ENCODE results near the gene WDR83. TPM values are rescaled to one million over a fixed set of nuclear protein-coding genes. Genes with fewer than 3 reads are reported as not detected.
"Not testable (repeated sequence)": the region's sequence is repeated elsewhere in the genome, so short reads cannot be mapped to it uniquely, and the experiment has no call there.

The WDR83 gene
- total RNA-seq (2014; rRNA removed; shearing (Covaris generic)), result 10.2 and 14.6 TPM in 2 replicates

DNA sequence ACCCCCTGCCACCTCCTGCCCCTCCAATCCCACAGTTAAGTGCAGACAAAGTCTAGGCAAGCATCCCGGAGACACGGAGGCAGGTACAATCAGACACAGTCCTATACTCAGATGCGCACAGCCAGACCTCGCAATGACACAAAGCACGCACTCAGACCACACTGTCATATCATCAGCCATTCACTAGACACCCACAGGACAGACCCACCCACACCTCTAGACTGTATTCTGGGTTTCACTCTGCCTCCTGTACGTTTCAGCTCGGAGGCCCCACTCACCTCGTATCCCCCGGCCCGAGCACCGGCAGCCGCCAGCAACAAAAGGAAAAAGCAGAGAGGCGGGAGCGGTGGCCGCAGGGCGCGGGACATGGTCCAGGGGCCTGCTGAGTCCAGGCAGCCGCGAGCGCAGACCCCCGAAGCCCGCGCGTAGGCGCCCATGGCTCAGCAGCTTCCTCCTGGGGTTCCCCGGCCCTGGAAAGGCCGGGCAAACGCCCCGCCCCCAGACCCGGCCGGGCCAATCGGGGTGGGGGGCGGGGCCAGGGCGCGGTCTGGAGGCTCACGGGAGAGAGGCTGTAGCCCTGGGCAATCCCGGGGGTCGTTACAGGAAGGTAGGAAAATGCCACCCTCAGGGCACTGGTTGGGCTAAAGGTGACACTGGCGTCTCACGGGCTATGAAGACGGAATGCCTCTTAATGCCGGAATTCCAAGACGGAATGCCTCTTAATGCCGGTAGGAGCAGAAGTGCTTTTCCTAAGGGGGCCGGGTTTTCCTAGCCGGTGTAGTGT lies at the start of gene WDR83, which contains the start of gene MAN2B1:
Gene WDR83 (plus strand): TSS at position 543 of the 784 bp plus-strand sequence. CDS start 2,984 bp downstream, outside the sequence.
Gene MAN2B1 (minus strand): TSS at position 478 of the 784 bp plus-strand sequence. CDS start 41 bp downstream, at position 437.
- DNase-seq (ENCODE audit: low read depth), result peak; percentile 68

- no peak for DNase-seq (ENCODE audit: low read depth)
Observed at GRCh38 chr19:12617646-12618045, 49.0 kb upstream of the WDR83 start.

- not testable (repeated sequence) for DNase-seq (ENCODE audit: low read depth)
Observed at GRCh38 chr19:12621253-12622024, 45.2 kb upstream of the WDR83 start.

DNA sequence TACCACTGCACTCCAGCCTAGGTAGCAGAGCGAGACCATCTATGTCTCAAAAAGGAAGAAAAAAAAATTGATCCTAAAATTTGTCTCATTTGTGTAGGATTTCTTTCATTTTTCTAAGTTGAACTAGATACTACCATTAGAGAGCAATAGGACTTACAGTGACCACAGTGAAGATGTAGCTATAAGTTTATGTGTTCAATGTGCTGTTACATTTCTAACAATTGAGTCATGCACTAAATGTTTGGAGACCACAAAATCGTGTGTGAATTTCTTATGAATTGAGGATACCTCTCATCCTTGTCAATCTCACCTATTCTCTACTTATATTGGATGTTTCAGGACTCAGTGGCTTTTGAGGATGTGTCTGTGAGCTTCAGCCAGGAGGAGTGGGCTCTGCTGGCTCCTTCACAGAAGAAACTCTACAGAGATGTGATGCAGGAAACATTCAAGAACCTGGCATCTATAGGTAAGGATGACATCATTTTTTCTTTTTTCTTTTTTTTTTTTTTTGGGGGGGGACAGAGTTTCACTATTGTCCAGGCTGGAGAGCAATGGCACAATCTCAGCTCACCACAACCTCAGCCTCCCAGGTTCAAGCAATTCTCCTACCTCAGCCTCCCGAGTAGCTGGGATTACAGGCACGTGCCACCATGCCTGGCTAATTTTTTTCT lies 43.1 kb upstream of the WDR83 start:
- no peak for DNase-seq (ENCODE audit: low read depth)

- DNase-seq (ENCODE audit: low read depth), result no peak
Observed at GRCh38 chr19:12626958-12627357, 39.6 kb upstream of the WDR83 start.

- DNase-seq (ENCODE audit: low read depth), result peak; percentile 27
Observed at GRCh38 chr19:12628040-12629022, 38.3 kb upstream of the WDR83 start.

DNA sequence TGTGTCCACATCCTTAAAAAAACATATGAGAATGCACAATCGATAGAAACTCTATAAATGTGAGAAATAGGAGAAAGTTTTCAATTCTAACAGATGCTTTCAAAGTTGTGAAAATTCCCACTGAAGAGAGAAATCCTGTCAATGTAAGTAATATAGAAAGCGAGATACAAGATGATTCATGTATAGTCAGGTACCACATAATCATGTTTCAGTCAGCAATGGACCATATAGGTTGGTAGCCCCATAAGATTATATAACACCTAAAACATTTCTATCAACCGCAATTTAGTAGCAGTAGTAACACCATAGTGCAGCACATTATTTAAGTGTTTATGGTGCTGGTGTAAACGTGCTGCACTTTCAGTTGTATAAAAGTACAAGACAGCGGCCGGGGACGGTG lies 37.4 kb upstream of the WDR83 start:
- DNase-seq (ENCODE audit: low read depth), result no peak

DNA sequence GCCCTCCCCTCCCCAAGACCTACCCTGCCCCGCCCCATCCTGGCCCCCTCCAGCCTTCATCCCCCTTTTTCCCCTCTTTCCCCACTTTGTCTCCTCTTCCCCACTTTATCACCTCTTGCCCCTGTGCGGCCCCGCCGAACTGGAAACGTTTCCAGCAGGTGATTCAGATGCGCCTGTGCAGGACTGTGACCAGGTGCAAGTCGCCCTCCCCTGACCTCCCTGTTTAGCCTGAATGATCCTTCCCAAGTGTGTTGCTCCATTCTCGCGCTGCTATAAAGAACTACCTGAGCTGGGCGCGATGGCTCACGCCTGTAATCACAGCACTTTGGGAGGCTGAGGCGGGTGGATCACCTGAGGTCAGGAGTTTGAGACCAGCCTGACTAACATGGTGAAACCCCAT lies 30.0 kb upstream of the WDR83 start:
- no peak for DNase-seq (ENCODE audit: low read depth)

DNA sequence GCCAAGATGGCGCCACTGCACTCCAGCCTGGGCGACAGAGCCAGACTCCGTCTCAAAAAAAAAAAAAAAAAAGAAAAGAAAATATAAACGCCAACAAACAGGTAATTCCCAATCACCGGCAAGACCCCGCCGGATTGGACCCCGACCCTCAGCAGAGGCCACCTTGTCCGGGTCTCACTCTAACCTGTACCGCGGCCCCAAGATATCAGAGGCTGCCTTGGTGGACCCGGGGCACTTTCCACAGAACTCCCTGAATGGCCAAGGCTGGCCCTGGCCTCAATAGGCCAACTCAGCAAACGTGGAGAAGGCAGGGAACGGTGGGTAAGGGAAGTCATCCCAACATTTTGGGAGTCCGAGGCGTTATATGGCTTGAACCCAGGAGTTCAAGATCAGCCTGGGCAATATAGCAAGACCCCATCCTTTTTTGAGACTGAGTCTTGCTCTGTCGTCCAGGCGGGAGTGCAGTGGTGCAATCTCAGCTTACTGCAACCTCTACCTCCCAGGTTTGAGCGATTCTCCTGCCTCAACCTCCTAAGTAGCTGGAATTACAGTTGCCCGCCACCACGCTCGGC lies 27.9 kb upstream of the WDR83 start:
- no peak for DNase-seq (ENCODE audit: low read depth)

DNA sequence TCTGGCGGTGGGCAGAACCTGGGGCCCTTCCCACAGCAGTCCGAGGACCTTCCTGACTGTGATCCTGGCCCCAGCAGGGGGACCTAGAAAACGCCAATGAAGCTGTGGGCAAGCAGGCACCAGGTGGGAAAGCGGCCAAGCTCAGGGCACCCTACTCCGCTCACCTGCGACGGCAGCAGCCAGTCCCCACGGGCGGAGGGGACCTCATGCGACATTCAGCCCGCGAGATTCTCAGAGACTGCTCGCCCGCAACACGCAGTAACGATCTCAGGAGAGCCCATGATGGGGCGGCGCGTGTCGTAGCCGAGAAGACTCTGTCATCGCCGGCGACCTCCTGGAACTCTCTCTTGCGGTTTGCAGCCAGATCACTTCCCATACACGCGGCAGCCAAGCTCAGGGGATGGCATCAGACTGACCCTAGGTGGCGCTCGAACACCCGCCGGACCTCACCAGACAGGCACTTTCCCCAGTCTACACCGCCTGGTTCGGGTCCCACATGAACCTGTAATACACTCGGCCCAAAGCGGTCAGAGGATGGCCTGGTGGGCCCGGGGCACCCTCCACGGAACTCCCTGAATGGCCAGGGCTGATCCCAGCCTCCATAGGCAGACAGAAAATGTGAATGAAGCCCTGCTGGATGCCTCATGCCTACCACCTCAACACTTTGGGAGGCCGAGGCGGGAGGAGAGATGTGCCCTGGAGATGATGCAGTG lies 26.6 kb upstream of the WDR83 start:
- peak; percentile 79 for DNase-seq (ENCODE audit: low read depth)

GRCh38 chr19:12641456-12641855 lies 25.2 kb upstream of the WDR83 start:
- no peak for DNase-seq (ENCODE audit: low read depth)

DNA sequence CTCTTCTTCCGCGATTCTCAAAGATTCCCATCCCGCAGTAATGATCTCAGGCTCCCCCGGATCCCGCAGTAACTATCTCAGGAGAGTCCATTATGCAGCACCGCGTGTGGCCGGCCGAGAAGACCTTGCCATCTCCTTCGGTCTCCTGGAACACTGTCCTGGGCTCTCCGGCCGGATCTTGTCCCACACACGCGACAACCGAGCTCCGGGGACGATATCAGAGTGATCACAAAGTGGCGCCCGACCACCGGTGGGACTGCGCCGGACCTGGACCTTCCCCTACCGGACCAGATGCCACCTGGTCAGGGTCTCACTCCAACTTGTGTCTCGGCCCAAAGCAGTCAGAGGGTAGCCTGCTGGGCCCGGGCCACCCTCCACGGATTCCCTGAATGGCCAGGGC lies 24.1 kb upstream of the WDR83 start:
- no peak for DNase-seq (ENCODE audit: low read depth)

GRCh38 chr19:12643716-12644115 lies 22.9 kb upstream of the WDR83 start:
- not testable (repeated sequence) for DNase-seq (ENCODE audit: low read depth)

GRCh38 chr19:12646551-12646950 lies 20.1 kb upstream of the WDR83 start:
- DNase-seq (ENCODE audit: low read depth), result no peak

DNA sequence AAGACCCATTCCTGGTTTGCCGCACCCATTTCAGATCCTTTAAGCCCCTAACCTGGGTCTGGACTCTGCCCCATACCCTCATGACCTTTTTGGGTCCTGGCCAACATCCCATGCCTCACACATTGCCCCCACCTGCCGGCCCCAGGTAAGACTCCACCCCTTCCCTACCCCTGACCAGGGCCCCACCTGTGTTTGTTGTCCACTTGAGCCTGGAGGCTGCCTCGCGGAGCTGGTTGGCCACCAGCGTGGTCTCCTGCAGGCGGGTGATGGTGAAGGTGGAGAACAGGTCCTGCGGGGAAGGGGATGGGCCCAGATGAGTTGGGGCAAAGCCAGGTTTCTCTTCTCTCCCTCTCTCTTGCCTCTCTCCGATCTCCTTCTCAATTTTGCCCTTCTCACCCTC lies 19.6 kb upstream of the WDR83 start:
- DNase-seq (ENCODE audit: low read depth), result no peak

DNA sequence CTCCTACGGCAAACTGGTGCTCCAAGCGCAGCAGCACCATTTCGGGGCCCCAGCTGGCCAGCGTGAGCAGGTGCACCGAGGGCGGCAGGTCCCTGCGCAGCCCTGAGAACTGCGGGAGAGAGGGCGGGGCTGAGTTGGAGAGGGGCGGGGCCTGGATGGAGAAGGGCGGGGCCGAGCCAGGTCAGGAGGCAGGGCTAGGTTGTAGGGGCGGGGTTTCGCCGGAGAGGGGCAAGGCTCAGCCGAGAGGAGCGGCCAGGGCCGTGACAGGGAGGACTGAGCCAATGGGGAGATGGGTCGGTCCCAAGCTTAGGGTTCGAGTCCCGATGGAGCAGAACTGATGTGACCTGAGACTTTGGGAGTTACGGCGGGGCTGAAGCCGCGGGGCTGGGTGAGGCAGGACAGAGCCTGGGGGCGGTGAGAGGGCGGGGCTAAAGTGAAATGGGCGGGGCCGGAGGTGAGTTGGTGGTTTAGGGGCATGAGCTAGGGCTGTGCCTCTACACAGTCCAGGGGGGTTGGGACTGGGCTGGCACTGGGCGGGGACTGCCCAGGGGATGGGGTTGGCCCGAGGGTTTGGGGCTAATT lies 19.0 kb upstream of the WDR83 start:
- peak; percentile 26 for DNase-seq (ENCODE audit: low read depth)

DNA sequence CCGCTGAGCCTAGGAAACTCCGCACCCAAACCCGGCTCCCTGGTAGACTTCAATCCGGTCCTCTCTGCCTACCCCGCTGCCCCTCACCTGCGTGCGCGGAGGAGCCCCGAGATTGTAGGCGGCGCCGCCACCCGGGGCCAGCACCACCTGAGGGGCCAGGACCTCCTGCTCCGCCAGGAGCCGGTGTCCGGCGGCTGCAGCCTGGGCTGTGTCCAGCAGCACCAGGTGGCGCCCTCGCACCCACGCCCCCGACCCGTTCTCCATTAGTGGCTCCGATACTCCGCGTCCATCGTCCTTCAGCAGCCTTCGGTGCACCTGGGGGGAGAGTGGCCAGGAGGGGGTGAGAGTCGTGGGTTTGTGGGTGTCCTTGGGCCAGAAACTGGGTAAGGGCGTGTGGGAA lies 18.5 kb upstream of the WDR83 start:
- no peak for DNase-seq (ENCODE audit: low read depth)

- DNase-seq (ENCODE audit: low read depth), result no peak
Observed at GRCh38 chr19:12649941-12650340, 16.7 kb upstream of the WDR83 start.

GRCh38 chr19:12652219-12652618 lies 14.4 kb upstream of the WDR83 start:
- DNase-seq (ENCODE audit: low read depth), result no peak

GRCh38 chr19:12655546-12655945 lies 11.1 kb upstream of the WDR83 start:
- DNase-seq (ENCODE audit: low read depth), result no peak

Data from RPMI7951 (cell line).